Astrocyte (in vitro differentiated cells and primary cell): ENCODE measurements around the gene CCDC126. TPM values are rescaled to one million over a fixed set of nuclear protein-coding genes. Genes with fewer than 3 reads are reported as not detected.

ENCODE experiments used
- DNase-seq: peaks from one replicate; pipeline ENCODE4 v3.0.0-alpha.2; 2010; ENCODE audit warnings: low read depth
- FAIRE-seq: peaks from 2 replicates; lab custom pipeline; 2011; peaks lifted over from hg19 to GRCh38; lab: Jason Lieb, UNC
- H2AFZ ChIP-seq: 2 replicates; pipeline ENCODE4 v1.6.0; 2012; ENCODE audit warnings: low read depth, low read length, inconsistent platforms
- H3K27ac ChIP-seq: 2 replicates; pipeline ENCODE4 v1.5.1; 2011; ENCODE audit warnings: low read depth, low read length, inconsistent platforms
- H3K27me3 ChIP-seq: 2 replicates; pipeline ENCODE4 v1.6.0; 2011; ENCODE audit warnings: low read length, inconsistent platforms; ENCODE audit not compliant: insufficient read depth
- H3K36me3 ChIP-seq: 2 replicates; pipeline ENCODE4 v1.5.1; 2011; ENCODE audit warnings: low read length, inconsistent platforms; ENCODE audit not compliant: insufficient read depth
- H3K4me1 ChIP-seq: 2 replicates; pipeline ENCODE4 v1.5.1; 2011; ENCODE audit warnings: low read length, inconsistent platforms; ENCODE audit not compliant: insufficient read depth
- H3K4me2 ChIP-seq: 2 replicates; pipeline ENCODE4 v1.6.0; 2012; ENCODE audit warnings: low read length, inconsistent platforms
- H3K4me3 ChIP-seq: 2 replicates; pipeline ENCODE4 v1.5.1; 2011; ENCODE audit warnings: low read depth, mild to moderate bottlenecking, low read length, inconsistent platforms; ENCODE audit not compliant: insufficient read depth
- H3K79me2 ChIP-seq: 2 replicates; pipeline ENCODE4 v1.6.0; 2012; ENCODE audit warnings: mild to moderate bottlenecking, low read length, inconsistent platforms; ENCODE audit not compliant: insufficient read depth
- H3K9ac ChIP-seq: 2 replicates; pipeline ENCODE4 v1.6.0; 2012; ENCODE audit warnings: mild to moderate bottlenecking, low read length, inconsistent platforms
- H3K9me3 ChIP-seq: 2 replicates; pipeline ENCODE4 v1.5.1; 2012; ENCODE audit warnings: low read depth, mild to moderate bottlenecking, low read length, inconsistent platforms; ENCODE audit not compliant: insufficient read depth
- H4K20me1 ChIP-seq: 2 replicates; pipeline ENCODE4 v1.6.0; 2012; ENCODE audit warnings: low read length, inconsistent platforms; ENCODE audit not compliant: insufficient read depth
- H3K27ac Mint-ChIP-seq: one replicate; pipeline ENCODE4 v1.8.0; 2021; ENCODE audit warnings: mild to moderate bottlenecking, mixed read lengths; ENCODE audit not compliant: unreplicated experiment
- H3K27me3 Mint-ChIP-seq: one replicate; pipeline ENCODE4 v1.8.0; 2021; ENCODE audit warnings: low read depth, mixed read lengths; ENCODE audit not compliant: unreplicated experiment
- H3K36me3 Mint-ChIP-seq: one replicate; pipeline ENCODE4 v1.8.0; 2021; ENCODE audit warnings: low read depth, mixed read lengths; ENCODE audit not compliant: unreplicated experiment
- H3K4me1 Mint-ChIP-seq: one replicate; pipeline ENCODE4 v1.8.0; 2021; ENCODE audit warnings: low read depth, mixed read lengths; ENCODE audit not compliant: unreplicated experiment
- H3K4me3 Mint-ChIP-seq: one replicate; pipeline ENCODE4 v1.8.0; 2021; ENCODE audit warnings: mild to moderate bottlenecking, moderate library complexity, mixed read lengths; ENCODE audit not compliant: unreplicated experiment
- H3K9me3 Mint-ChIP-seq: one replicate; pipeline ENCODE4 v1.8.0; 2021; ENCODE audit warnings: mild to moderate bottlenecking, mixed read lengths; ENCODE audit not compliant: unreplicated experiment
- EZH2 ChIP-seq: IDR thresholded peaks from 2 replicates; pipeline ENCODE4 v1.6.1; 2012; ENCODE audit warnings: mild to moderate bottlenecking, low read length, inconsistent platforms; ENCODE audit not compliant: insufficient read depth
- total RNA-seq: library from RNA; stranded (reverse); gene quantifications from 2 replicates; pipeline ENCODE4 v1.2.1, GENCODE V29; 2021
- TF ChIP-seq, protein P1 (sequence below): IDR thresholded peaks from 2 replicates; pipeline ENCODE4 v1.5.1; 2011; ENCODE audit warnings: low read depth, mild to moderate bottlenecking, inconsistent platforms, low read length, moderate library complexity; ENCODE audit not compliant: insufficient read depth

Gene CCDC126
- total RNA-seq, 1 donor from 2014 or later = 12.0 TPM

GRCh38 chr7:23672033-23672432 lies 74.9 kb downstream of the CCDC126 start:
- no peaks in the 10 kb centered on the region for H3K4me1 ChIP-seq
- H3K36me3 ChIP-seq = no peaks in the 10 kb centered on the region
- Mint-ChIP-seq H3K9me3 (no peaks in the 10 kb centered on the region), H3K36me3 (no peaks in the 10 kb centered on the region), H3K27me3 (no peaks in the 10 kb centered on the region), H3K4me1 (peaks cover 4% of the 10 kb centered on the region), H3K4me3 (no peak overlapping the region), H3K27ac (no peak overlapping the region)
- H4K20me1 ChIP-seq = no peaks in the 10 kb centered on the region
- no peaks in the 10 kb centered on the region for H3K79me2 ChIP-seq
- no peak overlapping the region for H3K4me3 ChIP-seq
- no peak overlapping the region for H3K4me2 ChIP-seq
- TF ChIP-seq, protein P1, sequence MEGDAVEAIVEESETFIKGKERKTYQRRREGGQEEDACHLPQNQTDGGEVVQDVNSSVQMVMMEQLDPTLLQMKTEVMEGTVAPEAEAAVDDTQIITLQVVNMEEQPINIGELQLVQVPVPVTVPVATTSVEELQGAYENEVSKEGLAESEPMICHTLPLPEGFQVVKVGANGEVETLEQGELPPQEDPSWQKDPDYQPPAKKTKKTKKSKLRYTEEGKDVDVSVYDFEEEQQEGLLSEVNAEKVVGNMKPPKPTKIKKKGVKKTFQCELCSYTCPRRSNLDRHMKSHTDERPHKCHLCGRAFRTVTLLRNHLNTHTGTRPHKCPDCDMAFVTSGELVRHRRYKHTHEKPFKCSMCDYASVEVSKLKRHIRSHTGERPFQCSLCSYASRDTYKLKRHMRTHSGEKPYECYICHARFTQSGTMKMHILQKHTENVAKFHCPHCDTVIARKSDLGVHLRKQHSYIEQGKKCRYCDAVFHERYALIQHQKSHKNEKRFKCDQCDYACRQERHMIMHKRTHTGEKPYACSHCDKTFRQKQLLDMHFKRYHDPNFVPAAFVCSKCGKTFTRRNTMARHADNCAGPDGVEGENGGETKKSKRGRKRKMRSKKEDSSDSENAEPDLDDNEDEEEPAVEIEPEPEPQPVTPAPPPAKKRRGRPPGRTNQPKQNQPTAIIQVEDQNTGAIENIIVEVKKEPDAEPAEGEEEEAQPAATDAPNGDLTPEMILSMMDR = no peak
- TF ChIP-seq EZH2 = no peak
- no peak for FAIRE-seq
- H2AFZ ChIP-seq = no peak overlapping the region
- no peak for DNase-seq
- no peak overlapping the region for H3K27ac ChIP-seq
- H3K9me3 ChIP-seq = no peaks in the 10 kb centered on the region
- H3K9ac ChIP-seq = no peak overlapping the region
- H3K27me3 ChIP-seq = no peaks in the 10 kb centered on the region

DNA sequence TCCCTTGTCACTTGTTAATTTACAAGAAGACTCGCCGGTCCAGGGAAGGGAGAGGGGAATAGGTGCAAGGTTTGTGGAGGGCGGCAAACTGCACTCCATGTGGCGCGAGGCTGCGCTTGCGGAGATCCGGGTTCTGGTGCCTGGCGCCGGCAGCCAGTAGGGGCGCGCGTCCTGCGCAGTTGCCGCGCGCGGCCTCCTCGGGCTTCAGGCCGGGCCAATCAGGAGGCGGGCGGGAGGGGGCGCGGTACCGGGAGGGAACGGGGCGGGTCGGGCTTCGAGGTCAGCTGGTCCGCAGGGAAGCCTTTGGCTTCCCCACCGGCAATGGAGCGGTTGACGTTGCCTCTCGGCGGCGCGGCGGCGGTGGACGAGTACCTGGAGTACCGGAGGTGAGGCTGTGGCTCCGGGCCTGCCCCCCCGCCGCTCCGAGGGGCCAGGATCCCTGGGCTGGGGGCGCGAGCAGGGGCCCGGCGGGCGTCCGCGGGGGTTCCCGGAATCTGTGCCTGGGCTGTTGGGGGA lies 82.8 kb downstream of the CCDC126 start, which contains the start of gene FAM221A:
TSS of gene FAM221A (plus strand) at position 302 of the 516 bp plus-strand sequence. CDS start at position 322, 20 bp downstream.
- no peaks in the 10 kb centered on the region for H3K27me3 ChIP-seq
- peak within 1 kb of the TSS; percentile 93 for H3K4me2 ChIP-seq
- Mint-ChIP-seq H3K4me3 (peak within 1 kb of the TSS; percentile 85), H3K27ac (no peak within 1 kb of the TSS), H3K27me3 (peaks cover 2% of the 10 kb centered on the region), H3K9me3 (no peaks in the 10 kb centered on the region), H3K4me1 (peaks cover 3% of the 10 kb centered on the region), H3K36me3 (no peaks in the 10 kb centered on the region)
- no peaks in the 10 kb centered on the region for H3K79me2 ChIP-seq
- DNase-seq = peak; percentile 55
- TF ChIP-seq EZH2 = no peak
- TF ChIP-seq, protein P1 = no peak
- H3K4me3 ChIP-seq = peak within 1 kb of the TSS; percentile 69
- H3K4me1 ChIP-seq = no peaks in the 10 kb centered on the region
- peak within 1 kb of the TSS; percentile 65 for H3K9ac ChIP-seq
- peak within 1 kb of the TSS; percentile 87 for H2AFZ ChIP-seq
- no peak for FAIRE-seq
- H4K20me1 ChIP-seq = no peaks in the 10 kb centered on the region
- H3K27ac ChIP-seq = no peak within 1 kb of the TSS
- no peaks in the 10 kb centered on the region for H3K36me3 ChIP-seq
- no peaks in the 10 kb centered on the region for H3K9me3 ChIP-seq
